GM19463 (cell line): ENCODE data around the gene PRR22.
"Not testable (repeated sequence)": the region's sequence is repeated elsewhere in the genome, so short reads cannot be mapped to it uniquely, and the experiment has no call there.

ENCODE experiments used
- ATAC-seq: cut with Tn5 transposase; IDR thresholded peaks from one replicate; pipeline ENCODE4 v1.9.1; 2021; ENCODE audit warnings: mild to moderate bottlenecking, moderate library complexity; ENCODE audit not compliant: unreplicated experiment

Gene PRR22

GRCh38 chr19:5762608-5763217 lies 21.8 kb downstream of the PRR22 start:
- ATAC-seq, result no peak

DNA sequence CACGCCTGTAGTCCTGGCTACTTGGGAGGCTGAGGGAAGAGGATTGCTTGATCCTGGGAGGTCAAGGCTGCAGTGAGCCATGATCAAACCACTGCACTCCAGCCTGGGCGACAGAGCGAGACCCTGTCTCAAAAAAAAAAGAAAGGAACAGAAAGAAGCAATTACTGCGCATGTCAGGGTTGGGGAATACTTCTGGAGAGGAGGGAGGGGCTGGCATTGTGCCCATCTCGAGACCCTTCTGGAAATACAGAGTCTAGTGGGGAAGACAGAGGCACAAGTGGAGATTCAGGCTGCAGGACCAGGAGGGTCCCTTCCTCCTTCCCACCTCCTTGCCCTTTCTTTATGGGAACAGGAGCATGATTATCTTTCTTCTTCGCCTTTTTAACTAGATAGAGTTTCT lies 30.8 kb downstream of the PRR22 start:
- ATAC-seq, result no peak

GRCh38 chr19:5751709-5752108 lies 32.8 kb downstream of the PRR22 start:
- ATAC-seq, result no peak

DNA sequence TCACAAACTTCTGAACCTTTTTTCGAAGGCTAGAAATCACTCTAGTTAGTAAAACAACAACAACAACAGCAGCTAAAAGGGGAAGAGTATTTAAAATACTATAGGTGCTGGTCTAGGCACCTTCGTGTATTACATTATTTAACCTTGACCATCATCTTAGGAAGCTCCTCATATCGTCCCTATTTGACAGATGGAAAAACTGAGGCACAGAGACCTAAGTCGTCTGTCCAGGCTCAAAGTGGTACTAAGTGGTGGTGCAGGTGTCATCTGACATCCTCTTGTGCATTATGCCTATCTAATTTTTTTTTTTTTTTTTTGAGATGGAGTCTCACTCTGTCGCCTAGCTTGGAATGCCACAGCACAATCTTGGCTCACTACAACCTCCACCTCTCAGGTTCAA lies 35.0 kb downstream of the PRR22 start:
- no peak for ATAC-seq

DNA sequence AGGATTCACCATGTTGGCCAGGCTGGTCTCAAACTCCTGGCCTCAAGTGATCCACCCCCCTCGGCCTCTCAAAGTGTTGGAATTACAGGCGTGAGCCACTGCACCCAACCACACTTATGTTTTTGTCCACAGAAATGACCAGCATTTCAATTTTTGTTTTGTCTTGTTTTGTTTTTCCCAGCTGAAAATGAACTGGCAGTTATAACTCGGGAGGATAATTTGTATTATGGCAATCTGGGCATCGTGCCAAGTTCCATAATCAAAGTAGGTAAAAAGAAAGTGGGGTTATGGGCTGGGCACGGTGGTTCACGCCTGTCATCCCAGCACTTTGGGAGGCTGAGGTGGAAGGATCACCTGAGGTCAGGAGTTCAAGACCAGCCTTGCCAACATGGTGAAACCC lies 35.6 kb downstream of the PRR22 start:
- not testable (repeated sequence) for ATAC-seq

GRCh38 chr19:5744999-5745398 lies 39.5 kb downstream of the PRR22 start:
- ATAC-seq, result not testable (repeated sequence)

DNA sequence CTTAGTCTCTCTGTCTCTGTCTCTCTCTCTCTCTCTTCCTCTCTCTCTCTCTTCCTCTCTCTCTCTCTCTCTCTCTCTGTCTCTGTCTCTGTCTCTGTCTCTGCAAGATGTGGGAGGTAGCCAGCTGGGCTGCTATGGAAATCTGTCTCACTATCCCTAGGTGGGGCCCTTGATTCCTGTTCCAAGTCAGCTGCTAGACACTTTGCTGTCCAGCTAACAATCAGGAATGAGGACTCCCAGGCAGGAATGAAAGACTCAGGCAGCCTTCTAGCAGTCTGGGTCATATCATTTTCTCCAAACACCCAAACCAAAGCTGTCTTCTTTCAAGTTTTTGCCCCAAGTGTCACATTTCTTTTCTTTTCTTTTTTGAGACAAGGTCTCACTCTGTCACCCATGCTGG lies 40.9 kb downstream of the PRR22 start:
- ATAC-seq, result no peak

- ATAC-seq, result no peak
Measured at GRCh38 chr19:5742051-5742450, 42.5 kb downstream of the PRR22 start.

DNA sequence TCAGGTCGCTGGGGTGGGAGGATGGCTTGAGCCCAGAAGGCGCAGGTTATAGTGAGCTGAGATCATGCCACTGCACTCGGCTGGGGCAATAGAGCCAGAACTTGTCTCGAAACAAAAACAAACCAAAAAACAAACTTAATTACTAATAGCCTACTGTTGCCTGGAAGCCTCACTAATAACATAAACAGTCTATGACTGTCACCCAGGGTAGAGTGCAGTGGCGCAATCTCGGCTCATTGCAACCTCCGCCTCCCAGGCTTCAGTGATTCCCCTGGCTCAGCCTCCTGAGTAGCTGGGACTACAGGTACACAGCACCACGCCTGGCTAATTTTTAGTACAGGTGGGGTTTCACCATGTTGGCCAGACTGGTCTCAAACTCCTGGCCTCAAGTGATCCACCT lies 46.1 kb downstream of the PRR22 start:
- ATAC-seq, result no peak

GRCh38 chr19:5733172-5733571 lies 51.4 kb downstream of the PRR22 start:
- not testable (repeated sequence) for ATAC-seq
